WI38 (cell line): ENCODE data around the gene GRAP.

Experiments
- H3K4me3 ChIP-seq: 2 replicates; pipeline ENCODE4 v1.5.1; 2011; ENCODE audit warnings: low read depth, mild to moderate bottlenecking, control low read depth, low read length
- TF ChIP-seq, protein P1 (sequence below): IDR thresholded peaks from 2 replicates; pipeline ENCODE4 v1.5.1; 2012; ENCODE audit warnings: low read depth, mild to moderate bottlenecking, control low read depth, low read length

GRAP gene

DNA sequence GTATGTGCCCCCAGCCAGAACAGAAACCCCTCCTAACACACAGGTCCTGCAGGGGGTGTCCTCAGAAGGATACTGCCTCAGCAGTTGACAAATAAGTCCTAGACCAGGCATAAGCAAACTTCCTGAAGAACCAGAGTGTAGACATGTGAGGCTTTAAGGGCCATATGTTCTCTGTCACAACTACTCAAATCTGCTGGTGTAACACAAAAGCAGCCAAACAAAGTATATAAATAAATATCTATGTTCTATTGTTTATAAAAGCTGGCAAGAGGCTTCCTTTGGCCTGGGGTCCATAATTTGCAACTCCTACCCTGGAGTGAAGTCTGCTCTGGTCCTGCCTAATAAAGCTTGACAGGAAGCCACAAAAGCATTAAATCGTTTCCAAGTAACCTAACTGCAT lies 52.1 kb downstream of the GRAP start:
- TF ChIP-seq, protein P1, sequence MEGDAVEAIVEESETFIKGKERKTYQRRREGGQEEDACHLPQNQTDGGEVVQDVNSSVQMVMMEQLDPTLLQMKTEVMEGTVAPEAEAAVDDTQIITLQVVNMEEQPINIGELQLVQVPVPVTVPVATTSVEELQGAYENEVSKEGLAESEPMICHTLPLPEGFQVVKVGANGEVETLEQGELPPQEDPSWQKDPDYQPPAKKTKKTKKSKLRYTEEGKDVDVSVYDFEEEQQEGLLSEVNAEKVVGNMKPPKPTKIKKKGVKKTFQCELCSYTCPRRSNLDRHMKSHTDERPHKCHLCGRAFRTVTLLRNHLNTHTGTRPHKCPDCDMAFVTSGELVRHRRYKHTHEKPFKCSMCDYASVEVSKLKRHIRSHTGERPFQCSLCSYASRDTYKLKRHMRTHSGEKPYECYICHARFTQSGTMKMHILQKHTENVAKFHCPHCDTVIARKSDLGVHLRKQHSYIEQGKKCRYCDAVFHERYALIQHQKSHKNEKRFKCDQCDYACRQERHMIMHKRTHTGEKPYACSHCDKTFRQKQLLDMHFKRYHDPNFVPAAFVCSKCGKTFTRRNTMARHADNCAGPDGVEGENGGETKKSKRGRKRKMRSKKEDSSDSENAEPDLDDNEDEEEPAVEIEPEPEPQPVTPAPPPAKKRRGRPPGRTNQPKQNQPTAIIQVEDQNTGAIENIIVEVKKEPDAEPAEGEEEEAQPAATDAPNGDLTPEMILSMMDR = no peak
- no peak overlapping the region; the same call in 1 of the 2 replicates for H3K4me3 ChIP-seq

DNA sequence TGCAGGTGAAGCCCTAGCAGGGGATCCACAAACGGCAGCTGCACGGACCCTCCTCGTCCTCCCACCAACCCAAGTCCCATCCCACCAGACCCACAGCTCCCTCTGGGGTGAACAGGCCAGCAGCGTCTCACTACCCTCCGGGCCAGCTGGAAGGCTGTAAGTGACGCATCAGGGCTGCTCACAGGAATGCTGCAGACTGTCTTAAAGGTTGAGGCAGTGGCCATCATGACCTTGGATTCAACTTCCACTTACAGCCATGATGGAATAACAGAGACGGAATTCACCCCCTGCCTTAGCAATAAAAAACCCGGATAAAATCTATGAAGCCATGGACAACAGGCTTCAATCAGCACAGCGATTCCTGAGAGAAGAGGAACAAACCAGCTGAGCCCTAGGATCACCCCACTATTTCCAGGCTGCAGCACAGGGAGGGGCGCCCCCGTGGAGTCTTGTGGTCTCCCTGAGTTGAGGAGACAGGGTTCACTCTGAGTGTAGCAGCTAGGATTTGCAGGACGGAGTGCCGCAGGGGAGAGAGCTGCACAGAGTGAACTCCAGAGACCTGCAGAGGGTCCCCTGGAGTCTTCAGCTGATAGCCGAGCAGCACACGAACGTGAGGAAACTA lies 52.7 kb downstream of the GRAP start:
- H3K4me3 ChIP-seq = peak overlapping the region; percentile 1; the same call in 1 of the 2 replicates
- TF ChIP-seq, protein P1 = no peak

DNA sequence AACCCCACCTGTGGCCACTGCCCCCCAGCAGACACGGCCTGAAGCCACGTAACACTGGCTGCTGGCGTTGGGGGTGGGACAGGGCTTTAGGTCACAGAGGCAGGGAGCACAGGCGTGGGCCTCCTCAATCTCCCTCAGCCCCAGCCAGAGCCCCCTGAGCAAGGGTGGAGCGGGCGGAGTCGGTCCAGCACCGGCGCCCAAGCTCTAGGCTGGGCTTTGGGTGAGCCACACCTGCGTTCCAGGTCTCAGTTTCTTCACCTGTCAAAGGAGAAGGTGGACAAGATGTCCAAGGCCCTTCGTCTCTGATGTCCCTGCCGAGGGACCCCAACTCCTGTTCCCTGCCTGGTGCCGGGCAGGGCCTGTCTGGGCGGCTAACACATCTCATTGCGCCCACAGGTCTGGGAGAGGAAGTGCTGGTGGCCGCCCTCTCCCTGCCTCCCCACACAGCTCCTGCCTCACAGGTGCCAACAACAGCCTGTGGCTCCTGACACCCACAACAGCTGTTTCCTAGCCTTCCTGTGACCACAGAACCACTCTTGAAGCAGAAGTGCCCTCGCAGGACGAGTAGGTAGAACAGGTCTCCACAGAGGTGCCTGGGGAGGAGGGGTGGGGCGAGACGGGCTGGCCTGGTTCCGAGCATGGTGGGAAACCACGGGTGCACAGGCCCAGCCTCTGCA lies 54.2 kb downstream of the GRAP start:
- TF ChIP-seq, protein P1 = no peak
- H3K4me3 ChIP-seq = no peak overlapping the region

DNA sequence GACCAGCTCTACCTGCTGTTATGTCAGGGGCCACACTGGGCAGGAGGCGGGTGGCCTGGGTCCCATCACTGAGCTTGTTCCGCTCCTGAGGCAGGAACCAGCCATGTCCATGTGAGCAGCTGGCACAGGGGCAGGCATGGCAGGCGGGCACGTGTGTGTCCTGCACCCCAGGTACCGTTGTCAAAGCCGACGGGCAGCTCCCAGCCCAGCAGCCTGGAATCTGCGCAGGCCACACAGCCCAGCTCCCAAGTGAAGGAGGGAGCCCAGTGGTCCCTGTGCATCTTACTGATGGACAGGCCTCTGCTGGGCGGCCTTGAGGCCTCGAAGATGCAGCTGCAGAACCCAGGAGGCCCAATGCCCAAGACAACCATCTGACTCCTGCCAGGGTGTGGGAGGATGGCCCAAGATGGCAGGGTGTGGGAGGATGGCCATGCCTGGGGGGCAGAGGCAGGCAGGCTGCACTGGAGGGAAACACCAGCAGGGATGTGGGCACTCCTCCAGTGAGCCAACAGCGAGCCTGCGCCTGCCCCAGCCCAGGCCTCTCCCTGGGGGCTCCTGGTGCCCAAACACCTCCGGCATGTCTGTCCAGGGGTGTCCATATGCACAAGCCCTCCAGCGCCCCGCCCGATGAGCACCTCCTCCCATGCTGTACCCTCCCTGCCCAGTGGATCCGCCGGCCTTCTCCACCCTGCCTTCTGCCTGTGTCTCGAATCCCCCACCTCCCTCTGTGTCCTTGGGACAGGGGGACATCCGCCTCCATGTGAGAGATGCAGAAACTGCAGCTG lies 55.0 kb downstream of the GRAP start:
- no peak overlapping the region for H3K4me3 ChIP-seq
- TF ChIP-seq, protein P1 = no peak

DNA sequence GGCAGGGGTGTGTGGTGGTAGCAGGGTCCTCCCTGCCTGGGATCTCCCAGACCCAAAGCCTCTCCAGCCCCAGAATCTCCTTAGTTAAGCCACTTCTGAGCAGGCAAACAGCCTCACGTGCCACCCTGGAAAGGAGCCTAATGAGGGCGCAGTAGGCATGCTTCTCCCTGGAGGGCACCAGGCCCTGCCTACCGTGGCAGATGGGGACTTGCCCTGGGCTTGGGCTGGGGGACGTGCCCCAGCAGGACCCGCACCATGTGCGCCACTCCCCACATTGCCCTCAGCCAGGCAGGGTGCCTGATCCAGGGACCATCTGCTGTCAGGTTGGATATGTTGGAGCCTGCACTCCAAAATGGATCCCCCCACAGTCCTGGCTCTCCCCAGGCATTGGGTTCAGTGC lies 56.4 kb downstream of the GRAP start:
- TF ChIP-seq, protein P1 = no peak
- H3K4me3 ChIP-seq = no peak overlapping the region

DNA sequence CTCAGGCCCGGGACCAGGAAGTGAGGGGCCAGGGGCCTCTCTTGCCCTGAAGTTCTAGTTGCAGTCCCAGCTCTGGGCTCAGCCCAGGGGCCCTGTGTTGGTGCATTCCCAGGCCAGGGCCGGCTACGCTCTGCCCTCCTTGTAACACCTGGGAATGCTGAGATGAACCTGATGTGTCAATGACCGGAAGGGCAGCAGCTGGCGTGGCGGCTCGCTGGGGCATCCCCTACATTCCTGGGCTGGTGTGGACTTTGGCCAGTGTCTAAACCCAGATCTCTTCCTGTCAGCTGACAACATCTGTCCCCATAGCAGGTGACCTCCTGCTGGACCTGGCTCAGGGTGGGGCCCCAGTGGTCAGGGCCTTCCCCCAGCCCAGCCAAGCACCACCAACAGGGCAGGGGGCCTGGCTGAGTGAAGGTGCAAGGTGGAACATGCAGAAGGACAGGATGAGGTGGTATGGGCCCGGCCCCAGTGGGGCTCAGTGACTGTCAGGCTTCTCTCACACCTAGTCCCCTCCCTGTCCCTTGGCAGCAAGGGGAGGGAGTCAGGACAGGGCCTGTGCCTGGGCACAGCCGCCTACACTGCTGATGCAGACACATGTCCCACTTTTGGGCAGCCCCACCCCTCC lies 58.1 kb downstream of the GRAP start:
- no peak overlapping the region for H3K4me3 ChIP-seq
- TF ChIP-seq, protein P1 = no peak
